Lower leg skin (tissue), 4 donors: ENCODE measurements around the gene GRIN2B. TPM values are rescaled to one million over a fixed set of nuclear protein-coding genes. Genes with fewer than 3 reads are reported as not detected.

Experiments
- DNase-seq, 2 donors: peaks; one replicate each; pipeline ENCODE4 v3.0.0-alpha.2; 2019; ENCODE audit warnings: low spot score in 2 of 2
- H3K4me3 ChIP-seq: fragments of 200-600 bp; sonication (generic); 2 replicates; pipeline ENCODE4 v1.5.1; 2017; ENCODE audit warnings: mild to moderate bottlenecking, low read depth; ENCODE audit not compliant: poor library complexity, severe bottlenecking
- POLR2A ChIP-seq, 2 donors: fragments of 450-650 bp; IDR thresholded peaks; one replicate each; pipeline ENCODE4 v1.6.1; 2016 to 2017; ENCODE audit warnings: antibody characterized with exemption in 2 of 2, mild to moderate bottlenecking in 1 of 2, moderate library complexity in 1 of 2
- WGBS, 2 donors: methylation state at CpG; one replicate each; pipeline ENCODE4 v1.1.5; 2018; 5-methylcytosine and 5-hydroxymethylcytosine counted together
- intact Hi-C: fragments of 100-400 bp; cut with DNase I; formaldehyde crosslinking; loops from one replicate; pipeline ENCODE4 v1.15.0; 2023; ENCODE audit warnings: low total_unique reads
- total RNA-seq, 4 donors: library from RNA; depleted of rRNA; stranded (reverse); fragments of >200 nt; gene quantifications; one replicate each; pipeline ENCODE4 v1.1.0, GENCODE V29; 2016
- TF ChIP-seq, protein P1 (sequence below), 3 donors: fragments of 450-650 bp; IDR thresholded peaks; one replicate each; pipeline ENCODE4 v1.5.1; 2016; ENCODE audit warnings: antibody characterized with exemption in 3 of 3, mild to moderate bottlenecking in 3 of 3, moderate library complexity in 2 of 3

The GRIN2B gene
- total RNA-seq, result under 1 TPM; under 0.01 to 0.34 (median 0.04) TPM

DNA sequence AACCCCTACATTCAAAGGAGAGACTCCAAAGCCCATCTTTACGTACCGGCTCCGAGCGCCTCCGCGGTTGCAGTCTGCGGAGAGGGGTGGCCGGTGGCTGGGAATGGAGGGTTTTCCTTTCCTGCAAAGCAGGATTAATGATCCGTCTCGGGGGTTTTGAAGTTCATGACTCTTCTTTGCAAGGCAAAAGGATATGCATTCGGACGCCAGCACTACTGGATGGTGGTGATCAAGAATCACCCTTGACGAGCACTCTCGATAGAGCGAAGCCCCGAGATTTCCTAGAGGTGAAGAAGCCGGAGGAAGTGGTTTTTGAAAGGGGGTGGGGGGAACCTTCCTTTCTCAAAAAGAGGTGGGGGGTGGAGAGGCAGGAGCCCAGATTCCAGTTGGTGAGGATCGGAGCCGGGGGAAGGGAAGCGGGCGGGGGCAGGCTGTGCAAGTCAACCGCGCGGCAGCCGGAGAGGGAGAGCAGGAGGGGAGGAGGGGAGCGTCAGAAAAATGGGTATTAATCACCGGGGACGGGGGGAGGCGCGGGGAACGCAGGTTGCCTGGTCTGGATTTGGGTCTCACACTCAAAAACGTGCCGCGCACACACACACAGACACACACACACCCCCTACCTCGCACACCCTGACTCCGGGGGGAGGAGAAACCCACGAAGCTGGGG is at the start of gene GRIN2B:
TSS of gene GRIN2B (minus strand) at position 307 of the 667 bp plus-strand sequence. CDS start 115,394 bp downstream, outside the sequence.
- TF ChIP-seq POLR2A (IDR thresholded peaks at IDR 0.05), result no peak
- TF ChIP-seq, protein P1, sequence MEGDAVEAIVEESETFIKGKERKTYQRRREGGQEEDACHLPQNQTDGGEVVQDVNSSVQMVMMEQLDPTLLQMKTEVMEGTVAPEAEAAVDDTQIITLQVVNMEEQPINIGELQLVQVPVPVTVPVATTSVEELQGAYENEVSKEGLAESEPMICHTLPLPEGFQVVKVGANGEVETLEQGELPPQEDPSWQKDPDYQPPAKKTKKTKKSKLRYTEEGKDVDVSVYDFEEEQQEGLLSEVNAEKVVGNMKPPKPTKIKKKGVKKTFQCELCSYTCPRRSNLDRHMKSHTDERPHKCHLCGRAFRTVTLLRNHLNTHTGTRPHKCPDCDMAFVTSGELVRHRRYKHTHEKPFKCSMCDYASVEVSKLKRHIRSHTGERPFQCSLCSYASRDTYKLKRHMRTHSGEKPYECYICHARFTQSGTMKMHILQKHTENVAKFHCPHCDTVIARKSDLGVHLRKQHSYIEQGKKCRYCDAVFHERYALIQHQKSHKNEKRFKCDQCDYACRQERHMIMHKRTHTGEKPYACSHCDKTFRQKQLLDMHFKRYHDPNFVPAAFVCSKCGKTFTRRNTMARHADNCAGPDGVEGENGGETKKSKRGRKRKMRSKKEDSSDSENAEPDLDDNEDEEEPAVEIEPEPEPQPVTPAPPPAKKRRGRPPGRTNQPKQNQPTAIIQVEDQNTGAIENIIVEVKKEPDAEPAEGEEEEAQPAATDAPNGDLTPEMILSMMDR (IDR thresholded peaks at IDR 0.05), result no peak
- H3K4me3 ChIP-seq, result no peak within 1 kb of the TSS
- no peak for DNase-seq
- intact Hi-C loops, result no loop called here
- 1 to 4% methylated on average over 37 of the region's 37 CpGs for WGBS, 2 donors

DNA sequence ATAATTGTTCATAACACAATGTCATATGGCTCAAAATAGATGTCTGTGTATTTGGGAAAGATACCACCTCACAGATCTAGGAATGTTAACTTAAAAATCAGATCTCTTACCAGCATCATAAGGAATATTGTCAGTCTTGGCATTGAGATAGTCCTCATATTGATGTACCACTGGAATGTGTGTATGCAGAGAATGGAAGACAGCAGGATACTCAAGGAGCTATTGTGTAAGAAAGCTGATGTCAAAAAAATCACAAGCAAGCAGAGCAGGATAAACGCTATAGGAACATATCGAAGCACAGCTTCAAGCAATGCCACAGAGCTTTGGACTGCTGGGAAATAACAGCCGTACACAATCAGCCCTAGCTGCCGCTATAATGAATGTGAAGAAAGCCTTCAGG is 45.1 kb upstream of the GRIN2B start:
- TF ChIP-seq POLR2A (IDR thresholded peaks at IDR 0.05), result no peak
- TF ChIP-seq, protein P1 (IDR thresholded peaks at IDR 0.05), result no peak
- 90 to 94% methylated on average over 4 of the region's 4 CpGs for WGBS, 2 donors
- no peak overlapping the region for H3K4me3 ChIP-seq
- intact Hi-C loops, result no loop called here
- DNase-seq, result no peak

DNA sequence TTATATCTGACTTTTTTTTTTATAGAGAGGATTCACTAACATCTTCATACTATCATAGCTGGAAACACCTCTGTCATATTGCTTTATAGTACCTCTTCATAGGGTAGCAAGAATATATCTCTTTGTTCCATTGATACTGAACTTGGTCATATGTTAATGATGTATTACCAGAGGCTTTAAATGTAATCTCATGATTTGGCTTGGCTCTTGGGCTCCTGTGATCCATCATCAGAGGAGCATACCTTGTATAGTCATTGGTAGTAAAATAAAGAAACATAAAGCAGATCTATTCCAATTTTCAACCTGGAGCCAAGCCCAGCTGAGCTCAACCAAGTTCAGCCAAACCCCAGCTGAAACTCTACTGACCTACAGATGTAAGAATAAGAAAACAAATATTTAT is 43.2 kb upstream of the GRIN2B start:
- no peak for DNase-seq
- TF ChIP-seq, protein P1 (IDR thresholded peaks at IDR 0.05), result no peak
- TF ChIP-seq POLR2A (IDR thresholded peaks at IDR 0.05), result no peak
- H3K4me3 ChIP-seq, result no peak overlapping the region
- intact Hi-C loops, result no loop called here

DNA sequence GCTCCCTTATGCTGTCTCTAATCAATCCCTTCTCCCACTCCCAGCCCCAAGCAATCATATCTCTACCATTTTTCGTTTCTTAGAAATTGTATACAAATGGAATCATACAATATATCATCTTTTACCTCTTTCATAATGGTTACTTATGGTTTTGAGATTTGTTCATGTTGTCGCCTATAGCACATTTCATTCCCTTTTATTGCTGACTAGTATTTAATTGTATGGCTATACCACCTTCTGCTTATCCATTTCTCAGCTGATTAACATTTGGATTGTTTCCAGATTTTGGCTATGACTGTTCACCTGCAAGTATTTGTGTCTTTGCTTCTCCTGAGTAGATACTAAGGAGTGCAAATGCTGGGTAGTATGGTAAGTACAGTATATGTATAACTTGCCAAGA is 36.7 kb upstream of the GRIN2B start:
- 66 to 68% methylated on average over 2 of the region's 2 CpGs for WGBS, 2 donors
- no peak for TF ChIP-seq POLR2A (IDR thresholded peaks at IDR 0.05)
- TF ChIP-seq, protein P1 (IDR thresholded peaks at IDR 0.05), result no peak
- no peak for DNase-seq
- no peak overlapping the region for H3K4me3 ChIP-seq
- intact Hi-C loops, result no loop called here

DNA sequence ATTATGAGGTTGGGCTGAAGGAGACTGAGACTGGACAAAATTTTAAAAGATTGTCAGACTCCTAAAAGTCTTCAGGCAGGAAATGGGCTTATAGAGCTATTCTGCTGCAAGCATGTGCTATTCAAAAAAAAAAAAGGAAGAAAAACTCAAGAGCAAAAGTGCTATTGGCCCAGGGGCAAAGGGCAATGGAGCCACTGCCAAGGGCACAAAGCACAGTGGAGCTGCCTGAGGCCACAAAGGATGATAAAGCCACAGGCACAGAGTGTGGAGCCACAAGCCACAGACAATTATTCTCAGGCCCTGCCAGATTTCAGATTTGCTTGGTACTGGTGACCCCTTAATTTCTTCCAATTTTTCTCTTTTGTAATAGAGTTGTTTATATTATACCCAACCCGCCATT is 29.6 kb upstream of the GRIN2B start:
- no peak for DNase-seq
- H3K4me3 ChIP-seq, result no peak overlapping the region
- 79 to 89% methylated on average over 1 of the region's 1 CpG for WGBS, 2 donors
- TF ChIP-seq, protein P1 (IDR thresholded peaks at IDR 0.05), result no peak
- TF ChIP-seq POLR2A (IDR thresholded peaks at IDR 0.05), result no peak
- intact Hi-C loops, result no loop called here

DNA sequence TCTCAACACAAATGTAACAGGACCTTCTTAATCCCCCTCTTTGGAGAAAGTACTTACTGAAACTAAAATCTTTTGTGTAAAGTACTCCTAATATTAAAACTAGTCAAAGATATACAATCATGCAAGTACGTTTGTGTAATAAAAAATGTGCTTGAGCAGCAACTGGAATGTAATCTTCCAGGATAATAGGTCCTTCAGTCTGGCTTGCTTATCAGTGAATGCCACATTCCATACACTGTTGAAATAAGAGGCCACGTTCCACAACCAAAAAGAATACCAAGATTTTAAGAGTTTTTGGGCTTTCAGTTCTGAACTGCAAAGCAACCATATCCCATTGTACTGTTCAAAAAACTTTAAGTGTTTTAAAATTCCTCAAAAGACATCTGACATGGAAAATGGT is 26.2 kb upstream of the GRIN2B start:
- no peak overlapping the region for H3K4me3 ChIP-seq
- TF ChIP-seq, protein P1 (IDR thresholded peaks at IDR 0.05), result no peak
- no peak for TF ChIP-seq POLR2A (IDR thresholded peaks at IDR 0.05)
- intact Hi-C loops, result no loop called here
- no peak for DNase-seq
- WGBS, 2 donors, result 47 to 57% methylated on average over 2 of the region's 2 CpGs
